ENCODE results near the gene STK40.
A peak's percentile ranks its signal among the peaks of the same experiment; 100 is the strongest.

Gene STK40

GRCh38 chr1:36398370-36398977 lies 12.8 kb upstream of the STK40 start:
- no peak for DNase-seq (ENCODE audit: low spot score)

GRCh38 chr1:36397378-36398230 lies 11.9 kb upstream of the STK40 start, which contains the start of gene LSM10:
TSS of gene LSM10 (minus strand) at chr1:36397908. CDS start at chr1:36394129, 3,779 bp downstream.
- DNase-seq (ENCODE audit: low spot score), result peak; percentile 94

GRCh38 chr1:36397083-36397377 lies 11.3 kb upstream of the STK40 start:
- DNase-seq (ENCODE audit: low spot score), result no peak

GRCh38 chr1:36396359-36396758 lies 10.6 kb upstream of the STK40 start:
- no peak for DNase-seq (ENCODE audit: low spot score)

- DNase-seq (ENCODE audit: low spot score), result no peak
These were observed 8.0 kb upstream of the STK40 start for GRCh38 chr1:36393686-36394085.

- DNase-seq (ENCODE audit: low spot score), result no peak
These were observed 7.1 kb upstream of the STK40 start for GRCh38 chr1:36392836-36393235.

GRCh38 chr1:36391271-36391670 lies 5.5 kb upstream of the STK40 start:
- DNase-seq (ENCODE audit: low spot score), result no peak

GRCh38 chr1:36390411-36390810 lies 4.7 kb upstream of the STK40 start:
- no peak for DNase-seq (ENCODE audit: low spot score)

GRCh38 chr1:36389999-36390398 lies 4.3 kb upstream of the STK40 start:
- no peak for DNase-seq (ENCODE audit: low spot score)

GRCh38 chr1:36389261-36389660 lies 3.5 kb upstream of the STK40 start:
- DNase-seq (ENCODE audit: low spot score), result no peak

- DNase-seq (ENCODE audit: low spot score), result no peak
These were observed 1.6 kb upstream of the STK40 start for GRCh38 chr1:36387141-36387949.

- peak; percentile 77 for DNase-seq (ENCODE audit: low spot score)
These were observed 779 bp upstream of the STK40 start for GRCh38 chr1:36386265-36387140.

- DNase-seq (ENCODE audit: low spot score), result peak; percentile 69
These were observed 948 bp downstream of the STK40 start for GRCh38 chr1:36384542-36385409.

- no peak for DNase-seq (ENCODE audit: low spot score)
These were observed 2.5 kb downstream of the STK40 start for GRCh38 chr1:36383240-36383639.

GRCh38 chr1:36382669-36383068 lies 3.1 kb downstream of the STK40 start:
- no peak for DNase-seq (ENCODE audit: low spot score)

GRCh38 chr1:36382231-36382630 lies 3.5 kb downstream of the STK40 start:
- no peak for DNase-seq (ENCODE audit: low spot score)

GRCh38 chr1:36381405-36381804 lies 4.3 kb downstream of the STK40 start:
- DNase-seq (ENCODE audit: low spot score), result no peak

GRCh38 chr1:36380782-36381181 lies 4.9 kb downstream of the STK40 start:
- no peak for DNase-seq (ENCODE audit: low spot score)

GRCh38 chr1:36380143-36380619 lies 5.5 kb downstream of the STK40 start:
- DNase-seq (ENCODE audit: low spot score), result no peak

- no peak for DNase-seq (ENCODE audit: low spot score)
These were observed 7.8 kb downstream of the STK40 start for GRCh38 chr1:36377791-36378492.
